Thoracic aorta (tissue), 2 donors: ENCODE data around the gene MTA2. TPM values are rescaled to one million over a fixed set of nuclear protein-coding genes. Genes with fewer than 3 reads are reported as not detected.
A peak's percentile ranks its signal among the peaks of the same experiment; 100 is the strongest.
"Not testable (repeated sequence)": the region's sequence is repeated elsewhere in the genome, so short reads cannot be mapped to it uniquely, and the experiment has no call there.

Source experiments
- ATAC-seq: fragments of 150-250 bp; one replicate; pipeline ENCODE4 v1.8.0; 2017; ENCODE audit warnings: low read depth; ENCODE audit not compliant: insufficient number of reproducible peaks, low FRiP score
- DNase-seq: peaks from one replicate; pipeline ENCODE4 v3.0.0-alpha.2; 2020; ENCODE audit warnings: low spot score
- H3K27ac ChIP-seq, 2 donors: fragments of 200-600 bp; sonication (generic); 1 replicate in 1 of 2; 2 replicates in 1 of 2; pipeline ENCODE4 v1.5.1; 2016; ENCODE audit warnings: mild to moderate bottlenecking in 2 of 2, moderate library complexity in 2 of 2
- H3K27me3 ChIP-seq: fragments of 200-600 bp; sonication (generic); replicated peaks from 2 replicates; pipeline ENCODE4 v1.6.0; 2016; ENCODE audit warnings: mild to moderate bottlenecking; ENCODE audit not compliant: insufficient read depth
- H3K36me3 ChIP-seq: fragments of 200-600 bp; sonication (generic); one replicate; pipeline ENCODE4 v1.5.1; 2016
- H3K4me1 ChIP-seq, 2 donors: fragments of 200-600 bp; sonication (generic); 1 replicate in 1 of 2; 2 replicates in 1 of 2; pipeline versions ENCODE4 v1.5.1 to v1.6.0; 2016; ENCODE audit warnings: low read depth in 2 of 2, mild to moderate bottlenecking in 1 of 2; ENCODE audit not compliant: control insufficient read depth in 1 of 2
- H3K4me3 ChIP-seq: fragments of 200-600 bp; sonication (generic); 2 replicates; pipeline ENCODE4 v1.5.1; 2016; ENCODE audit warnings: mild to moderate bottlenecking
- H3K9me3 ChIP-seq: fragments of 200-600 bp; sonication (generic); 2 replicates; pipeline ENCODE4 v1.5.1; 2016
- CTCF ChIP-seq: fragments of 200-600 bp; sonication (generic); IDR thresholded peaks from one replicate; pipeline ENCODE4 v1.5.1; 2019; ENCODE audit warnings: antibody characterized with exemption
- total RNA-seq, 2 donors: library from RNA; depleted of rRNA; stranded (reverse); fragments of >200 nt; gene quantifications; one replicate each; pipeline versions ENCODE4 v1.1.0 to v1.2.3, GENCODE V29; 2016

The MTA2 gene
- 100 to 1,000 TPM in 1 of 2 donors, 10 to 100 TPM in 1; 55.9 to 124 TPM for total RNA-seq

GRCh38 chr11:62601372-62602140 lies at the start of gene MTA2:
TSS of gene MTA2 (minus strand) at chr11:62601865. CDS start at chr11:62601450, 415 bp downstream.
- DNase-seq: peak; percentile 90
- peaks cover 34% of the 10 kb centered on the region for H3K36me3 ChIP-seq
- peak; percentile 82 for ATAC-seq
- H3K27me3 ChIP-seq: no peaks in the 10 kb centered on the region
- H3K27ac ChIP-seq: peak within 1 kb of the TSS; percentile 98 to 99
- H3K4me3 ChIP-seq: peak within 1 kb of the TSS; percentile 98
- H3K9me3 ChIP-seq: no peaks in the 10 kb centered on the region
- H3K4me1 ChIP-seq: peaks cover 20 to 40% of the 10 kb centered on the region in 2 donors
- TF ChIP-seq CTCF: no peak

GRCh38 chr11:62650283-62650682 lies 48.6 kb upstream of the MTA2 start:
- not testable (repeated sequence) for DNase-seq, H3K27ac ChIP-seq, H3K4me3 ChIP-seq, ATAC-seq, H3K9me3 ChIP-seq, H3K27me3 ChIP-seq
- Histone ChIP-seq H3K4me1 (peaks cover 12 to 26% of the 10 kb centered on the region in 2 donors), H3K36me3 (peaks cover 14% of the 10 kb centered on the region)

GRCh38 chr11:62649486-62649885 lies 47.8 kb upstream of the MTA2 start:
- DNase-seq: no peak
- H3K9me3 ChIP-seq: no peaks in the 10 kb centered on the region
- no peaks in the 10 kb centered on the region for H3K27me3 ChIP-seq
- no peak overlapping the region for H3K4me3 ChIP-seq
- peaks cover 12 to 34% of the 10 kb centered on the region in 2 donors for H3K4me1 ChIP-seq
- H3K27ac ChIP-seq: no peak overlapping the region
- no peak for TF ChIP-seq CTCF
- H3K36me3 ChIP-seq: peaks cover 14% of the 10 kb centered on the region
- no peak for ATAC-seq

- H3K36me3 ChIP-seq: peaks cover 14% of the 10 kb centered on the region
- no peak for ATAC-seq
- H3K27me3 ChIP-seq: no peaks in the 10 kb centered on the region
- TF ChIP-seq CTCF: no peak
- H3K4me1 ChIP-seq: peaks cover 12 to 37% of the 10 kb centered on the region in 2 donors
- no peaks in the 10 kb centered on the region for H3K9me3 ChIP-seq
- DNase-seq: no peak
- no peak overlapping the region for H3K4me3 ChIP-seq
- no peak overlapping the region for H3K27ac ChIP-seq
These were observed 47.3 kb upstream of the MTA2 start for GRCh38 chr11:62648967-62649364.

- H3K27ac ChIP-seq: no peak overlapping the region
- H3K4me1 ChIP-seq: peaks cover 12 to 37% of the 10 kb centered on the region in 2 donors
- DNase-seq (no peak), ATAC-seq (no peak)
- TF ChIP-seq CTCF: no peak
- H3K36me3 ChIP-seq: peaks cover 14% of the 10 kb centered on the region
- no peak overlapping the region for H3K4me3 ChIP-seq
- no peaks in the 10 kb centered on the region for H3K27me3 ChIP-seq
- H3K9me3 ChIP-seq: no peaks in the 10 kb centered on the region
These were observed 46.7 kb upstream of the MTA2 start for GRCh38 chr11:62648185-62648966.
